ENCODE measurements around the gene TPGS1. TPM values are rescaled to one million over a fixed set of nuclear protein-coding genes. Genes with fewer than 3 reads are reported as not detected.

TPGS1 gene
- total and polyA plus RNA-seq, 4 donors, result 9.9 to 31.3 (median 27.1) TPM

- H3K4me1 ChIP-seq (ENCODE audit: control insufficient read depth, insufficient read depth, low read length), result peaks cover 30% of the 10 kb centered on the region
- H3K36me3 ChIP-seq (ENCODE audit: control insufficient read depth, insufficient read depth, low read length), result peaks cover 62% of the 10 kb centered on the region
- H3K9me3 ChIP-seq (ENCODE audit: control insufficient read depth, insufficient read depth, low read length), result no peaks in the 10 kb centered on the region
- DNase-seq (ENCODE audit: low read depth in 4 of 6, low spot score in 6 of 6), result no peak
- H3K27ac ChIP-seq (ENCODE audit: low read depth, low read length), result no peak overlapping the region
- no peak overlapping the region for H3K4me3 ChIP-seq (ENCODE audit: low read depth, low read length)
- 97% methylated on average over 9 of the region's 9 CpGs for WGBS (ENCODE audit: insufficient coverage)
- H3K27me3 ChIP-seq (ENCODE audit: control insufficient read depth, insufficient read depth, low read length), result no peaks in the 10 kb centered on the region
Observed at GRCh38 chr19:514166-514663, 6.9 kb downstream of the TPGS1 start.

- no peak overlapping the region for H3K27ac ChIP-seq (ENCODE audit: low read depth, low read length)
- peaks cover 8% of the 10 kb centered on the region for H3K4me1 ChIP-seq (ENCODE audit: control insufficient read depth, insufficient read depth, low read length)
- H3K36me3 ChIP-seq (ENCODE audit: control insufficient read depth, insufficient read depth, low read length), result peaks cover 49% of the 10 kb centered on the region
- peak in 2 of 6 donors; percentile 27 to 72 for DNase-seq (ENCODE audit: low read depth in 4 of 6, low spot score in 6 of 6)
- no peaks in the 10 kb centered on the region for H3K27me3 ChIP-seq (ENCODE audit: control insufficient read depth, insufficient read depth, low read length)
- WGBS (ENCODE audit: insufficient coverage), result 62% methylated on average over 10 of the region's 10 CpGs
- H3K4me3 ChIP-seq (ENCODE audit: low read depth, low read length), result no peak overlapping the region
- no peaks in the 10 kb centered on the region for H3K9me3 ChIP-seq (ENCODE audit: control insufficient read depth, insufficient read depth, low read length)
Observed at GRCh38 chr19:517721-518597, 10.7 kb downstream of the TPGS1 start.

DNA sequence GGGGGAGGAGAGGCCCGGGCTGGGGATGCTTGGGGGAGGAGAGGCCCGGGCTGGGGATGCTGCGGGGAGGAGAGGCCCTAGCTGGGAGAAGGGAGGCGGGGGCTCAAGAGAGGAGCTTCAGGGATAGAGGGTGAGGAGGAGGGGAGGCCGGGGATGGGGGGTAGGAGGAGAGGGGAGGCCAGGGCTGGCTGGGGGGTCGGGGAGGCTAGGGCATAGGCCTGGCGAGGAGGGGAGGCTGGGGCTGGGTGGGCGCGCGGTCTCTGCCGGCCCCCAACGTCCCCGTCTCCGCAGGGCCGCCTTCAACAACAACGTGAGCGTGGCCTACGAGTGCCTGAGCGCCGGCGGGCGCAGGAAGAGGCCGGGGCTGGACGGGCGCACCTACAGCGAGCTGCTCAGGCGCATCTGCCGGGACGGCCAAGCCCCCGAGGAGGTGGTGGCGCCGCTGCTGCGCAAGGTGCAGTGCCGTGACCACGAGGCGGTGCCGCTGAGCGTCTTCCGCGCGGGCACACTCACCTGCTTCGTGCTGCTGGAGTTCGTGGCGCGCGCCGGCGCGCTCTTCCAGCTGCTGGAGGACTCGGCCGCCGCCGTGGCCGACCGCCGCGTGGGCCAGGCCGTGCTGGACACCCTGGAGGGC lies 11.4 kb downstream of the TPGS1 start:
- Histone ChIP-seq H3K27ac (ENCODE audit: low read depth, low read length) (no peak overlapping the region), H3K4me3 (ENCODE audit: low read depth, low read length) (no peak overlapping the region), H3K27me3 (ENCODE audit: control insufficient read depth, insufficient read depth, low read length) (no peaks in the 10 kb centered on the region), H3K9me3 (ENCODE audit: control insufficient read depth, insufficient read depth, low read length) (no peaks in the 10 kb centered on the region), H3K36me3 (ENCODE audit: control insufficient read depth, insufficient read depth, low read length) (peaks cover 47% of the 10 kb centered on the region), H3K4me1 (ENCODE audit: control insufficient read depth, insufficient read depth, low read length) (peaks cover 3% of the 10 kb centered on the region)
- 26% methylated on average over 58 of the region's 58 CpGs for WGBS (ENCODE audit: insufficient coverage)
- peak in 1 of 6 donors; percentile 47 for DNase-seq (ENCODE audit: low read depth in 4 of 6, low spot score in 6 of 6)

GRCh38 chr19:519449-519865 lies 12.2 kb downstream of the TPGS1 start:
- Histone ChIP-seq H3K36me3 (ENCODE audit: control insufficient read depth, insufficient read depth, low read length) (peaks cover 40% of the 10 kb centered on the region), H3K27me3 (ENCODE audit: control insufficient read depth, insufficient read depth, low read length) (no peaks in the 10 kb centered on the region), H3K4me1 (ENCODE audit: control insufficient read depth, insufficient read depth, low read length) (peaks cover 3% of the 10 kb centered on the region), H3K9me3 (ENCODE audit: control insufficient read depth, insufficient read depth, low read length) (no peaks in the 10 kb centered on the region), H3K4me3 (ENCODE audit: low read depth, low read length) (no peak overlapping the region), H3K27ac (ENCODE audit: low read depth, low read length) (no peak overlapping the region)
- no peak for DNase-seq (ENCODE audit: low read depth in 4 of 6, low spot score in 6 of 6)
- 83% methylated on average over 43 of the region's 45 CpGs for WGBS (ENCODE audit: insufficient coverage)

GRCh38 chr19:522726-523125 lies 15.4 kb downstream of the TPGS1 start:
- DNase-seq (ENCODE audit: low read depth in 4 of 6, low spot score in 6 of 6), result peak in 1 of 6 donors; percentile 2
- peaks cover 3% of the 10 kb centered on the region for H3K27me3 ChIP-seq (ENCODE audit: control insufficient read depth, insufficient read depth, low read length)
- H3K27ac ChIP-seq (ENCODE audit: low read depth, low read length), result no peak overlapping the region
- H3K36me3 ChIP-seq (ENCODE audit: control insufficient read depth, insufficient read depth, low read length), result peaks cover 32% of the 10 kb centered on the region
- H3K4me1 ChIP-seq (ENCODE audit: control insufficient read depth, insufficient read depth, low read length), result peaks cover 3% of the 10 kb centered on the region
- 67% methylated on average over 7 of the region's 12 CpGs for WGBS (ENCODE audit: insufficient coverage)
- H3K4me3 ChIP-seq (ENCODE audit: low read depth, low read length), result no peak overlapping the region
- H3K9me3 ChIP-seq (ENCODE audit: control insufficient read depth, insufficient read depth, low read length), result no peaks in the 10 kb centered on the region

GRCh38 chr19:524062-524674 lies 16.9 kb downstream of the TPGS1 start:
- H3K36me3 ChIP-seq (ENCODE audit: control insufficient read depth, insufficient read depth, low read length), result peaks cover 28% of the 10 kb centered on the region
- H3K4me3 ChIP-seq (ENCODE audit: low read depth, low read length), result no peak overlapping the region
- H3K4me1 ChIP-seq (ENCODE audit: control insufficient read depth, insufficient read depth, low read length), result no peaks in the 10 kb centered on the region
- no peak for DNase-seq (ENCODE audit: low read depth in 4 of 6, low spot score in 6 of 6)
- H3K9me3 ChIP-seq (ENCODE audit: control insufficient read depth, insufficient read depth, low read length), result no peaks in the 10 kb centered on the region
- 83% methylated on average over 29 of the region's 29 CpGs for WGBS (ENCODE audit: insufficient coverage)
- H3K27me3 ChIP-seq (ENCODE audit: control insufficient read depth, insufficient read depth, low read length), result peaks cover 3% of the 10 kb centered on the region
- H3K27ac ChIP-seq (ENCODE audit: low read depth, low read length), result no peak overlapping the region

DNA sequence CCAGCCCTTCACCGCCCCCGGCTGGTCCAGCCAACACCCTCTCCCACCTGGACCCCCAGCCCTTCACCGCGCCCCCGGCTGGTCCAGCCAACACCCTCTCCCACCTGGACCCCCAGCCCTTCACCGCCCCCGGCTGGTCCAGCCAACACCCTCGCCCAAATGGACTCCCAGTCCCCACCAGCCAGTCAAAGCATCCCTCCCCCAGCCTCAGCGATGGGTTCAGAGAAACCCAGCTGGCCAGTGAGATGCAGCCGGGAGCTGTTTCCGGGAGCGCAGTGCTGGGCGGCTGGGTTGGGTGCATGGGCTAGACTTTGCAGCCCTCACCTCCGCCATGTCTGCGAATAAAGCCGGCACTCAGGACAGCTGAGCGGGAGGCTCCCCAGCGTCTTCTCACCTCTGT lies 17.7 kb downstream of the TPGS1 start:
- Histone ChIP-seq H3K9me3 (ENCODE audit: control insufficient read depth, insufficient read depth, low read length) (no peaks in the 10 kb centered on the region), H3K4me1 (ENCODE audit: control insufficient read depth, insufficient read depth, low read length) (no peaks in the 10 kb centered on the region), H3K27ac (ENCODE audit: low read depth, low read length) (no peak overlapping the region), H3K27me3 (ENCODE audit: control insufficient read depth, insufficient read depth, low read length) (peaks cover 3% of the 10 kb centered on the region), H3K4me3 (ENCODE audit: low read depth, low read length) (no peak overlapping the region), H3K36me3 (ENCODE audit: control insufficient read depth, insufficient read depth, low read length) (peaks cover 21% of the 10 kb centered on the region)
- no peak for DNase-seq (ENCODE audit: low read depth in 4 of 6, low spot score in 6 of 6)
- 63% methylated on average over 11 of the region's 18 CpGs for WGBS (ENCODE audit: insufficient coverage)

DNA sequence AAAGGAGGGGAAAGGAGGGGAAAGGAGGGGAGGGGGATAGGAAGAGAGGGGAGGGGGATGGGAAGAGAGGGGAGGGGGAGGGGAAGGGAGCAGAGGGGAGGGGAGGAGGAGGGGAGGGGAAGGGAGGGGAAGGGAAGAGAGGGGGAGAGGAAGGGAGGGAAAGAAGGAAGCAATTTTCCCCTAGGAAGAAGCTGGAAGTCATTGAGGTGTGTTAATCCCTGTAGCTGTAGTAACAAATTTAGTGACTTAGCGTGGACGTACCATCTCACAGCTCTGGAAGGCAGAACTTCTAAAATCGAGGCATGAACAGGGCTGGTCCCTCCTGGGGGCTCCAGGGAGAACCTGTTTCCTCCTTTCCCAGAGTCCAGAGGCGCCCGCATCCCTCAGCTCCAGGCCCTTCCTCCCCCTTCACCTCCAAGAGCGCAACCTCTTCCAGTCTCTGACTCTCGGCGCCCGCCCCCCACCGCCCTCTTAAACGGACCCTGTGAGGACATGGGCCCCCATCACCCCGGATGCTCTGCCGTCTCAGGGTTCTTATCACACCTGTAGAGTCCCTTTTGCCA lies 18.6 kb downstream of the TPGS1 start:
- no peak for DNase-seq (ENCODE audit: low read depth in 4 of 6, low spot score in 6 of 6)
- 56% methylated on average over 13 of the region's 13 CpGs for WGBS (ENCODE audit: insufficient coverage)
- H3K27ac ChIP-seq (ENCODE audit: low read depth, low read length), result no peak overlapping the region
- peaks cover 14% of the 10 kb centered on the region for H3K36me3 ChIP-seq (ENCODE audit: control insufficient read depth, insufficient read depth, low read length)
- H3K4me1 ChIP-seq (ENCODE audit: control insufficient read depth, insufficient read depth, low read length), result peaks cover 9% of the 10 kb centered on the region
- no peaks in the 10 kb centered on the region for H3K9me3 ChIP-seq (ENCODE audit: control insufficient read depth, insufficient read depth, low read length)
- peaks cover 3% of the 10 kb centered on the region for H3K27me3 ChIP-seq (ENCODE audit: control insufficient read depth, insufficient read depth, low read length)
- no peak overlapping the region for H3K4me3 ChIP-seq (ENCODE audit: low read depth, low read length)

Measured in spinal cord (tissue), 10 donors.